H9 (cell line): ENCODE data around the gene CEP170B. TPM values are rescaled to one million over a fixed set of nuclear protein-coding genes. Genes with fewer than 3 reads are reported as not detected.

Experiments
- DNase-seq: peaks from one replicate; pipeline ENCODE4 v3.0.0-alpha.2; 2017
- H2AFZ ChIP-seq: one replicate; pipeline ENCODE4 v1.6.1; 2013; ENCODE audit warnings: mild to moderate bottlenecking, low read length, control low read depth, moderate library complexity
- H2AK5ac ChIP-seq: 2 replicates; pipeline ENCODE4 v1.6.1; 2013; ENCODE audit warnings: low read length, control low read depth, mixed read lengths; ENCODE audit not compliant: insufficient read length
- H2BK120ac ChIP-seq: one replicate; pipeline ENCODE4 v1.6.1; 2013; ENCODE audit warnings: low read depth, mild to moderate bottlenecking, low read length, control low read depth, inconsistent platforms; ENCODE audit not compliant: poor library complexity, severe bottlenecking
- H2BK12ac ChIP-seq: 2 replicates; pipeline ENCODE4 v1.6.1; 2013; ENCODE audit warnings: low read length, control low read depth, mixed read lengths, low read depth; ENCODE audit not compliant: insufficient read length
- H2BK15ac ChIP-seq: 2 replicates; pipeline ENCODE4 v1.6.1; 2013; ENCODE audit warnings: low read depth, low read length, control low read depth
- H2BK20ac ChIP-seq: one replicate; pipeline ENCODE4 v1.6.1; 2013; ENCODE audit warnings: low read depth, mild to moderate bottlenecking, low read length, control low read depth, inconsistent platforms; ENCODE audit not compliant: poor library complexity, severe bottlenecking
- H2BK5ac ChIP-seq: 2 replicates; pipeline ENCODE4 v1.6.1; 2013; ENCODE audit warnings: low read length, control low read depth, mixed read lengths; ENCODE audit not compliant: insufficient read length
- H3K14ac ChIP-seq: 2 replicates; pipeline ENCODE4 v1.6.1; 2013; ENCODE audit warnings: low read length, control low read depth; ENCODE audit not compliant: insufficient read depth
- H3K18ac ChIP-seq: 2 replicates; pipeline ENCODE4 v1.6.1; 2013; ENCODE audit warnings: low read depth, mild to moderate bottlenecking, mixed read lengths, low read length, control low read depth; ENCODE audit not compliant: insufficient read length
- H3K23ac ChIP-seq: 2 replicates; pipeline ENCODE4 v1.6.1; 2013; ENCODE audit warnings: low read length, control low read depth, mixed read lengths, low read depth; ENCODE audit not compliant: insufficient read length
- H3K23me2 ChIP-seq: 2 replicates; pipeline ENCODE4 v1.6.1; 2013; ENCODE audit warnings: low read depth, mild to moderate bottlenecking, mixed read lengths, low read length, control low read depth; ENCODE audit not compliant: insufficient read length, poor library complexity, severe bottlenecking
- H3K27ac ChIP-seq: 2 replicates; pipeline ENCODE4 v1.5.1; 2013; ENCODE audit warnings: low read length, control low read depth, mixed read lengths, low read depth; ENCODE audit not compliant: insufficient read length
- H3K27me3 ChIP-seq: 2 replicates; pipeline ENCODE4 v1.6.1; 2013; ENCODE audit warnings: low read length, control low read depth, inconsistent platforms; ENCODE audit not compliant: insufficient read depth
- H3K4ac ChIP-seq: 2 replicates; pipeline ENCODE4 v1.6.1; 2013; ENCODE audit warnings: low read depth, mild to moderate bottlenecking, control low read depth, inconsistent platforms, low read length, moderate library complexity
- H3K4me1 ChIP-seq: 2 replicates; pipeline ENCODE4 v1.6.1; 2013; ENCODE audit warnings: low read length, control low read depth, inconsistent platforms; ENCODE audit not compliant: insufficient read depth
- H3K4me2 ChIP-seq: 2 replicates; pipeline ENCODE4 v1.6.1; 2013; ENCODE audit warnings: low read length, control low read depth, mixed read lengths; ENCODE audit not compliant: insufficient read length, insufficient read depth
- H3K56ac ChIP-seq: 2 replicates; pipeline ENCODE4 v1.6.1; 2013; ENCODE audit warnings: low read depth, mild to moderate bottlenecking, mixed read lengths, low read length, control low read depth; ENCODE audit not compliant: insufficient read length
- H3K79me1 ChIP-seq: 2 replicates; pipeline ENCODE4 v1.6.1; 2013; ENCODE audit warnings: low read depth, mild to moderate bottlenecking, moderate library complexity, low read length, control low read depth, inconsistent platforms; ENCODE audit not compliant: insufficient read depth, poor library complexity, severe bottlenecking
- H3K79me2 ChIP-seq: 2 replicates; pipeline ENCODE4 v1.6.1; 2013; ENCODE audit warnings: low read length, control low read depth, inconsistent platforms; ENCODE audit not compliant: insufficient read depth
- H3K9ac ChIP-seq: 2 replicates; pipeline ENCODE4 v1.6.1; 2013; ENCODE audit warnings: low read length, control low read depth, mixed read lengths; ENCODE audit not compliant: insufficient read length; ENCODE audit errors: extremely low read depth
- H3K9me3 ChIP-seq: one replicate; pipeline ENCODE4 v1.6.1; 2013; ENCODE audit warnings: low read depth, low read length, inconsistent platforms; ENCODE audit not compliant: control insufficient read depth
- H3T11ph ChIP-seq: one replicate; pipeline ENCODE4 v1.6.1; 2013; ENCODE audit warnings: mild to moderate bottlenecking, low read length, control low read depth, inconsistent platforms
- H4K20me1 ChIP-seq: one replicate; pipeline ENCODE4 v1.6.1; 2013; ENCODE audit not compliant: control insufficient read depth, insufficient read length, insufficient read depth
- H4K5ac ChIP-seq: 2 replicates; pipeline ENCODE4 v1.6.1; 2013; ENCODE audit warnings: low read depth, mild to moderate bottlenecking, mixed read lengths, low read length, control low read depth; ENCODE audit not compliant: insufficient read length
- H4K8ac ChIP-seq: replicated peaks from 2 replicates; pipeline ENCODE4 v1.6.1; 2013; ENCODE audit warnings: low read length, control low read depth, mixed read lengths, low read depth; ENCODE audit not compliant: insufficient read length
- H4K91ac ChIP-seq: 2 replicates; pipeline ENCODE4 v1.6.1; 2013; ENCODE audit warnings: low read depth, mild to moderate bottlenecking, moderate library complexity, mixed read lengths, low read length, control low read depth; ENCODE audit not compliant: insufficient read length
- H3K27ac Mint-ChIP-seq, 3 experiments: 2 replicates in 2 of 3; 3 replicates in 1 of 3; pipeline ENCODE4 v1.8.0; 2020 to 2021; ENCODE audit warnings: mixed read lengths in 3 of 3, mild to moderate bottlenecking in 1 of 3, moderate library complexity in 1 of 3
- H3K27me3 Mint-ChIP-seq: 2 replicates; pipeline ENCODE4 v1.8.0; 2021; ENCODE audit warnings: low read depth, mild to moderate bottlenecking, moderate library complexity, mixed read lengths
- H3K36me3 Mint-ChIP-seq, 3 experiments: 2 replicates in 2 of 3; 3 replicates in 1 of 3; pipeline ENCODE4 v1.8.0; 2020 to 2021; ENCODE audit warnings: low read depth in 3 of 3, mixed read lengths in 3 of 3; ENCODE audit not compliant: insufficient read depth in 1 of 3
- H3K4me1 Mint-ChIP-seq, 2 experiments: 2 replicates each; pipeline ENCODE4 v1.8.0; 2020; ENCODE audit warnings: mixed read lengths in 2 of 2
- H3K4me3 Mint-ChIP-seq, 2 experiments: 2 replicates in 1 of 2; 3 replicates in 1 of 2; pipeline ENCODE4 v1.8.0; 2020 to 2021; ENCODE audit warnings: mild to moderate bottlenecking in 2 of 2, mixed read lengths in 2 of 2, moderate library complexity in 1 of 2
- H3K9me3 Mint-ChIP-seq, 2 experiments: 2 replicates in 1 of 2; 3 replicates in 1 of 2; pipeline ENCODE4 v1.8.0; 2020; ENCODE audit warnings: mild to moderate bottlenecking in 2 of 2, mixed read lengths in 2 of 2, moderate library complexity in 1 of 2
- CTCF ChIP-seq: fragments of 200-600 bp; sonication (generic); conservative IDR thresholded peaks from 3 replicates; pipeline ENCODE4 v1.8.0; 2021; ENCODE audit warnings: antibody characterized with exemption, mild to moderate bottlenecking
- WGBS: extraction: QIAGEN DNeasy Blood & Tissue Kit; methylation state at CpG from one replicate; pipeline ENCODE4 v1.1.7; 2013; ENCODE audit warnings: missing lambda C conversion rate, low lambda C conversion rate, mixed read lengths; ENCODE audit not compliant: insufficient read length; ENCODE audit errors: extremely low coverage; 5-methylcytosine and 5-hydroxymethylcytosine counted together
- total RNA-seq: library from RNA; stranded (reverse); gene quantifications from 2 replicates; pipeline ENCODE4 v1.2.1, GENCODE V29; 2021

The CEP170B gene
- total RNA-seq, 1 experiment from 2014 or later, result 28.8 TPM

GRCh38 chr14:104826189-104826860 is 38.7 kb upstream of the CEP170B start:
- H4K20me1 ChIP-seq, result no peaks in the 10 kb centered on the region
- H4K8ac ChIP-seq, result no peak overlapping the region
- H3K9me3 ChIP-seq, result no peaks in the 10 kb centered on the region
- no peak overlapping the region for H2BK120ac ChIP-seq
- H2BK20ac ChIP-seq, result no peak overlapping the region
- no peak overlapping the region for H3K27ac ChIP-seq
- H3K23me2 ChIP-seq, result peaks cover 15% of the 10 kb centered on the region
- peaks cover 9 to 14% of the 10 kb centered on the region in 2 experiments; a peak in 3 of 4 replicates for H3K4me1 Mint-ChIP-seq
- peaks cover 0 to 6% (median 5%) of the 10 kb centered on the region in 3 experiments; a peak in 5 of 7 replicates for H3K36me3 Mint-ChIP-seq
- no peak overlapping the region for H3K4ac ChIP-seq
- H3K4me3 Mint-ChIP-seq, result peak overlapping the region; percentile 67 to 93
- no peak overlapping the region for H3K18ac ChIP-seq
- peaks cover 8% of the 10 kb centered on the region; the same call in 1 of the 2 replicates for H3K27me3 ChIP-seq
- no peak overlapping the region for H2BK12ac ChIP-seq
- no CpG with 5 or more reads among the region's 54 CpGs for WGBS
- peaks cover 42% of the 10 kb centered on the region for H3K27me3 Mint-ChIP-seq
- no peak overlapping the region for H4K91ac ChIP-seq
- H2AFZ ChIP-seq, result no peak overlapping the region
- peak; percentile 87 for TF ChIP-seq CTCF
- peaks cover 10 to 12% of the 10 kb centered on the region in 2 experiments for H3K9me3 Mint-ChIP-seq
- no peak overlapping the region for H2AK5ac ChIP-seq
- H2BK5ac ChIP-seq, result no peak overlapping the region
- H3K14ac ChIP-seq, result no peak overlapping the region
- no peaks in the 10 kb centered on the region for H3K79me1 ChIP-seq
- peak; percentile 92 for DNase-seq
- H3K23ac ChIP-seq, result no peak overlapping the region
- H3T11ph ChIP-seq, result no peak overlapping the region
- no peak overlapping the region for H3K56ac ChIP-seq
- H2BK15ac ChIP-seq, result no peak overlapping the region
- H4K5ac ChIP-seq, result no peak overlapping the region
- H3K79me2 ChIP-seq, result no peaks in the 10 kb centered on the region
- no peak overlapping the region for H3K9ac ChIP-seq
- no peak overlapping the region; a peak in 1 of 7 replicates for H3K27ac Mint-ChIP-seq
- peak overlapping the region; percentile 58 for H3K4me2 ChIP-seq
- H3K4me1 ChIP-seq, result no peaks in the 10 kb centered on the region
